Lower lobe of right lung (tissue), 2 donors: Measurements from ENCODE around the gene FIP1L1. TPM values are rescaled to one million over a fixed set of nuclear protein-coding genes. Genes with fewer than 3 reads are reported as not detected.

Experiments
- ATAC-seq, 2 donors: fragments of 200-7000 bp; cut with Tn5 transposase; one replicate each; pipeline ENCODE4 v1.9.1; 2020 to 2022; ENCODE audit warnings: mild to moderate bottlenecking in 2 of 2, moderate library complexity in 2 of 2
- DNase-seq: peaks from one replicate; pipeline ENCODE4 v3.0.0-alpha.2; 2020
- H3K27ac ChIP-seq: fragments of 200-600 bp; one replicate; pipeline ENCODE4 v1.8.0; 2022
- H3K27me3 ChIP-seq: fragments of 200-600 bp; one replicate; pipeline ENCODE4 v1.8.0; 2022; ENCODE audit warnings: low read depth
- H3K36me3 ChIP-seq: fragments of 200-600 bp; one replicate; pipeline ENCODE4 v1.8.0; 2022; ENCODE audit warnings: mild to moderate bottlenecking
- H3K4me1 ChIP-seq: fragments of 200-600 bp; one replicate; pipeline ENCODE4 v1.8.0; 2022
- H3K4me3 ChIP-seq: fragments of 200-600 bp; one replicate; pipeline ENCODE4 v1.8.0; 2022; ENCODE audit warnings: mild to moderate bottlenecking
- H3K9me3 ChIP-seq: fragments of 200-600 bp; one replicate; pipeline ENCODE4 v1.8.0; 2022
- CTCF ChIP-seq: fragments of 200-600 bp; IDR thresholded peaks from one replicate; pipeline ENCODE4 v1.8.0; 2022; ENCODE audit warnings: antibody characterized with exemption, mild to moderate bottlenecking
- intact Hi-C: fragments of 100-400 bp; cut with DNase I; formaldehyde crosslinking; loops from one replicate; pipeline ENCODE4 v1.11.0; 2022
- total RNA-seq: library from RNA; stranded (reverse); fragmentation: NEBNext Ultra II Directional; extraction: Animal tissue kit (Norgen Biotek cat#: 25700); gene quantifications from one replicate; pipeline ENCODE4 v1.2.1, GENCODE V29; 2021
- donor health status: DM: no; HTN: yes; CAD: no; lungs with severe emphysema.

FIP1L1 gene
- total RNA-seq, 1 donor from 2014 or later: 48.8 TPM

- ATAC-seq (no peak), DNase-seq (no peak)
- Histone ChIP-seq H3K36me3 (peaks cover 15% of the 10 kb centered on the region), H3K4me1 (no peaks in the 10 kb centered on the region), H3K4me3 (no peak overlapping the region), H3K27me3 (no peaks in the 10 kb centered on the region), H3K9me3 (no peaks in the 10 kb centered on the region), H3K27ac (no peak overlapping the region)
- no peak for TF ChIP-seq CTCF
- intact Hi-C loops: no loop called here
Measured at GRCh38 chr4:53349091-53349491, 28.4 kb upstream of the FIP1L1 start.

GRCh38 chr4:53354012-53354722, 23.3 kb upstream of the FIP1L1 start:
- no peak for TF ChIP-seq CTCF
- intact Hi-C loops: no loop called here
- H3K4me3 ChIP-seq: no peak overlapping the region
- no peaks in the 10 kb centered on the region for H3K9me3 ChIP-seq
- no peak for DNase-seq
- no peaks in the 10 kb centered on the region for H3K27me3 ChIP-seq
- H3K4me1 ChIP-seq: peaks cover 5% of the 10 kb centered on the region
- peaks cover 15% of the 10 kb centered on the region for H3K36me3 ChIP-seq
- no peak for ATAC-seq
- H3K27ac ChIP-seq: no peak overlapping the region

- no peak for ATAC-seq
- no peaks in the 10 kb centered on the region for H3K27me3 ChIP-seq
- TF ChIP-seq CTCF: no peak
- peaks cover 5% of the 10 kb centered on the region for H3K4me1 ChIP-seq
- peaks cover 15% of the 10 kb centered on the region for H3K36me3 ChIP-seq
- H3K4me3 ChIP-seq: no peak overlapping the region
- no peaks in the 10 kb centered on the region for H3K9me3 ChIP-seq
- no peak overlapping the region for H3K27ac ChIP-seq
- intact Hi-C loops: no loop called here
- DNase-seq: no peak
Measured at GRCh38 chr4:53355930-53356521, 21.4 kb upstream of the FIP1L1 start.

GRCh38 chr4:53361451-53361850, 16.0 kb upstream of the FIP1L1 start:
- TF ChIP-seq CTCF: no peak
- H3K36me3 ChIP-seq: no peaks in the 10 kb centered on the region
- peaks cover 32% of the 10 kb centered on the region for H3K4me1 ChIP-seq
- H3K27ac ChIP-seq: no peak overlapping the region
- no peak for ATAC-seq
- intact Hi-C loops: no loop called here
- H3K27me3 ChIP-seq: no peaks in the 10 kb centered on the region
- no peak for DNase-seq
- H3K9me3 ChIP-seq: no peaks in the 10 kb centered on the region
- no peak overlapping the region for H3K4me3 ChIP-seq

GRCh38 chr4:53362093-53362492, 15.3 kb upstream of the FIP1L1 start:
- Histone ChIP-seq H3K27ac (no peak overlapping the region), H3K9me3 (no peaks in the 10 kb centered on the region), H3K36me3 (no peaks in the 10 kb centered on the region), H3K27me3 (no peaks in the 10 kb centered on the region), H3K4me3 (no peak overlapping the region), H3K4me1 (peaks cover 32% of the 10 kb centered on the region)
- no peak for TF ChIP-seq CTCF
- ATAC-seq: no peak
- intact Hi-C loops: no loop called here
- no peak for DNase-seq
